Raji (cell line): Measurements from ENCODE around the gene HYAL1.
A peak's percentile ranks its signal among the peaks of the same experiment; 100 is the strongest.

Experiments
- POLR2A ChIP-seq: IDR thresholded peaks from 2 replicates; pipeline ENCODE4 v1.6.1; 2011; ENCODE audit warnings: low read depth, low read length, control low read depth; ENCODE audit not compliant: insufficient read depth

Gene HYAL1

DNA sequence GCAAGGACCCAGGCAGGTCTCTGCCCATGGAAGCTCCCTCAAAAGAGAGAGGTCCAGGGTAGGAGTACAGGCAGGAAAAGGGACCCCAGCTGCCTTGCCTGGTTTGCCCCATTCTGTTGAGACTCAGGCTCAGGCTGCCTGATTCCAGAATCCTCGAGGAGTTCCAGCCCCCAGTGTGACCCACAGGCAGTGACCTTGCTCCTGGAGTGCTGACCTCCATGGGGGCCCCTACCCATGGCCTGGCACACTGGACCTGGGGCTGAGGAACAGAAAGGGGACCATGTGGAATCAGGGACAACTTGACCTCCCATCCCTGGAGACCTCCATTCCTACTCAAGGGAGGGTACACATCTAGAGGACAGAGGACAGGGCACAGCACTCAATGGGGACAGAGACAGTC lies 37.8 kb downstream of the HYAL1 start:
- TF ChIP-seq POLR2A: no peak

DNA sequence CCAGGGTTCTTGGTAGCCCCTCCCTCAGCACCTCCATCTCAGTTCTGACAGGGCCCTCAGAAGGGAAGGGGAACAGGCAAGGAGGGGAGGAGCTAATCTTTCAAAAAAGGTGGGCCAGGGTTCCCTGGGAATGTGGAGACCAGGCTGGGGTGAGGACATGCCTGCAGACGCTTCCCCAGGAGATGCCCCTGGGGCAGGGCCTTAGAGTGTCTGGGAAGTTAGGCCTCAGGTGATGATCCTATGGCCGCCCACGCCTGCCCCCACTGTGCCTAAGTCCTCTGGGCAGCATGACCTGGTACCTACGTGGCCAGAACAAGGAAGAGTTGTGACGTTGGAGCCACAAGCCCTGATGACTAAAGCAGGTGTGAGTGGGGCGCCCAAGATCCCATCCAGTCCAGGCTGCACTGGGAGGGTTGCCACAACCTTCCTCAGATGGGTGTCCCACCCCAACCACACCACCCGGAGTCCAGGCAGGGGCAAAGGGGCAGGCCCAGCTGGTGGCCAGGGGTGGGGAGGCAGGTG lies 38.3 kb downstream of the HYAL1 start:
- TF ChIP-seq POLR2A: no peak

DNA sequence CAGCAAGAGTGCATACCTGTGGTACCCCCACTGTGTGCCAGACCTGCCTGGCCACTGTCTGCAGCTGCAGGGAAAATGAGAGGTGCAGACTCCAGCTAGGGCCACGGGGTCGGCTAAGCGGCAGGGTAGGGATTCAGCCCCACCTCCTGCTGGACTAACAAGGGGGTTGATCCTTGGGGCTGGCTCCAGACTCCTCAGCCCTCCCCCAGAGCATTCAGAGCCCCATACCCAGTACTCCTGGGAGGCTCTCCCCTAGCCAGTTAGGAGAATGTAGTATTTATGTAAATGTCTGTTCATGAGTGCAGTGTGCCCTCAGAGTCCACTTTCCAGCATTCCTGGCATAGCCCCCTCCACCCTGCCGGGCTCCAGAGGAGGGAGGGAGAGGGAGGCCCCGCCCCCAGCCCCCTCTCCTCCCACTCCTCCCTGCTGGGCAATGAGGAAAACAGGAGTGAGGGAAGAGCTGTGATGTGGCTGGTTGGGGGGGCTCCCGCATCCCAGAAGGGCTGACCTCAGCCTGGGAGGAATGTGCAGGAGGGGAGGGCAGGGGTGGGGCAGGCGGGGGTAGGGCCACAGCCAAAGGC lies 38.9 kb downstream of the HYAL1 start:
- no peak for TF ChIP-seq POLR2A

DNA sequence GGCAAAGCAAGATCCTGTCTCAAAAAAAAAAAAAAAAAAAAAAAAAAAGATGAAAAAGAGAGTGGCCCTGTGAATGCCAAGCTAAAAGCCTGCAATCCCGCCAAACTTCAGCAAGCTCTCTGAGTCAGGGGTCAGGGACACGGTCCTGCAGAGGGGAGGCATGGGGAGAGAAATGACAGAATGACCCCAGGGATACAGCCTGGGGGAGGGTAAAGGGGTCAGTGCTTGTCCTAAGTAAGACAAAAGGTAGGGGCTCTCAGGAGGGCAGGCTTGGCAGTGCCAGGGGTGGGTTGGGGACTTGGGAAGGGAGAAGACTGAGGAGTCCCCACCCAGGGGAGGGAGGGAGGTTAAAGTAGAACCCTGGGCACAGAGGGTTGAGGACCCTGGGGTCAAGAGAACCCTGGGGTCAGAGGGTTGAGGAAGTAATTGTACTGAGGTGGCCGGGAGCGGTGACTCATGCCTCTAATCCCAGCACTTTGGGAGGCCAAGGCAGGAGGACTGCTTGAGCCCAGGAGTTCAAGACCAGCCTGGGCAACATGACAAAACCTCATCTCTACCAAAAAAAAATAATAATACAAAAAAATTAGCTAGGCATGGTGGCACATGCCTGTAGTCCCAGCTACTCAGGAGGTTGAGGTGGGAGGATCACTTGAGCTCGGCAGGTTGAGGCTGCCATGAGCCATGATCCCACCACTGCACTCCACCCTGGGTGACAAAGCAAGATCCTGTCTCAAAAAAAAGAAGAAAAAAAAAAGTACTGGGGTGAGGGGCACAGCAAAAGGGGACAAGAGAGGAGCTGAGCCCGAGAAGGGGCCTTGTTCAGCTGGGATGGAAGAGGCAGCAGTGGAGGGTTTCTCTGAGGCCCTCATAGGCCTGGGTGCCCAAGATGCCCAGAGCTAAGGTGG lies 39.6 kb downstream of the HYAL1 start:
- no peak for TF ChIP-seq POLR2A

DNA sequence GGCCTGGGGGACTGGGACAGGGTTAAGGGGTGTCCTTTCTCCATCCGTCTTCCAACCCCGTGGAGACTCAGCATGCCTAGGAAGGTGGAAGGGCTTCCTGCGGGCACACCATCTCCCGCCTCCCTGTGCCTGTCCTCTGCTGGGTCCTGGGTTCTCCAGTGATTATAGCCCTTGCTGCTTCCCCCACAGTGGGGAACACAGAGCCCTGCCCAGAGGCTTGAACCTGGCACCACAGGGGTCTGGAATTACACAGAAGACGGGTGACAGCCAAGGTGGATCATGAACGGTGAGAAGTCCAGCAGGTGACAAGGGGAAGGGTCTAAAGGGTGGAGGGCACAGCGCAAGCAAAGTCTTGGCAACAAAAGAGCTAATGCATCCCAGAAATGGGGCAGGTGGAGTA lies 40.6 kb downstream of the HYAL1 start:
- TF ChIP-seq POLR2A: no peak

DNA sequence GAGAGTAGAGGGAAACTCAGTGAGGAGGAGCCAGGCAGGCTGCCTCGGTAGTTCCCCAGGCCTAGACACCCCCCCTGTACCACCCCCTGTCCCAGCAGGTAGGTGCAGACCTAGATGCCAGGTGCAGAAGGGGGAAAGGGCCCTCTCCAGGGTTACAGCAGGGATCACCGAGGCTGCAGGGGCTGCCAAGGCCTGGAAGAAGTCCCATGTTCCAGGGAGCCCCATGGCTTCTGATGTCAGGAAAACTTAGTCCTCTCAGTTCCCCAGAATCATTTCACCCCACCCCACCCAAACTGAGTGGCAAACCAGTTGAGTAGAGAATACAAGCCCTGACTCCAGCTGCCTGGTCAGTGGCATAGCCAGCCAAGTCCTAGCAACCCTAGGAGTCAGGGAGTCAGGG lies 41.9 kb downstream of the HYAL1 start:
- no peak for TF ChIP-seq POLR2A

DNA sequence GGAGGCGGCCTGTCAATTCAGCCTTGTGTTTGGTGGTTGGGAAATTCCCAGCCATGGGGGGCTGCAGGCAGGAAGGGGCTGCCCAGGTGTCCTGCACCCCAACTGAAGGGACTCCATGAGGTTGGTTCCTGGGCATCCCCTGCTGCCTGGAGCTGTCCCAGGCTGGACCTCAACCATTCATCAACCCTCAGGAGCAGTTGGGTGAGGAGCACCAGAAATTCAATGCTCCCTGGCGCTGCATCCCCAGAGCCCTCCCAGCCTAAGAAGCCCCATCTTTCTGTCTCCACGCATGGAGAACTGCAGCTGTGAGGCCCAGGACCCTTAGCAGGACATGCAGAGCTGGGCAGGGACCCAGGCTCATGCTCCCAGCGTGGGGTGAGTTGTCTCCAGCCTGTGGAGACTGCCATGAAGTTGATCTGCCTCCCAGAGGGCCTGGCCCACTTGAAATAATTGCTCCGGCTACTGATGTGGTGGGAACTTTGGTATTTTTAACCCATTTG lies 42.4 kb downstream of the HYAL1 start:
- TF ChIP-seq POLR2A: no peak

DNA sequence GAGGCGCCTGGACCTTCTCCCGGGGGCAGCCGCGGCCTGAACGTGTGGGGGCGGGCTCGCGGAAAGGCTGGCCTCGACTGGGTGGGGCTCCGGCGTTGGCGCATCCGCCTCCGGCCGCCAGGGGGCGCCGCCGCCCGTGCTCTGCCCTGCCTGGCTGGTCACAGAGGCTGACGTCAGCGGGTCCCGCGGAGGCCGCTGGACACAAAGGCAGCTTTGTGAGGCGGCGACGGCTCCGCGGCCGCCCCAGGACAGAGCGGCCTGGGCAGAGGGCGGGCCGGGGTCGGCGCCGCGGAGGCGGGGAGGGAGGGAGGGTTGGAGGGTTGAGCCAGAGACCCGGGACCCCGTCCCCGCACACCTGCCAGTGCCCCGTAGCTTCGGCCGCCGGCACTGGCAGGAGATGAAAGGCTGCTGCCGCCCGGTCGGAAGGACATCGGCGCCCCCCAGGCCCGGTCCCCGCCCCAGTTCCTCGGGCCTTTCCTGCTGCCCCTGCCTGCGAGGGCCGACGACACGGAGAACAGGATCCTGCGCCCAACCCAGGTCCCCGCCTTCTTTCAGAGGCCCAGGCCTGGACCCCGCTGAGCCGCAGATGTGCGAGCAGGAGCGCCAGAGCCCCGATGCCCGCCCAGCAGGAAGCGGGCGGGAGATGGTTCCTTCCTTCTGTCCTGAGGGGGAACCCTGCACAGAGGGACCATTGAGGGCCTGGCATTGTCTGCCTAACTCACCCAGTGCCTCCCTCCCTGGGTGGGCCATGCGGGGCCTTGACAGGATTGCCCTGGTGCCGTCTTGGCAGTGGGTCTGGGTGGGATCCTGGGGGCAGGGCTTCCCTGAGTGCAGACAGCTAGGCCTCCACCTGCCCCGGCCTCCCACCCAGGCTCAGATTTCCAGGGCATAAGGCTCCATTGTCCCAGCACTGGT lies 43.1 kb downstream of the HYAL1 start:
- TF ChIP-seq POLR2A: peak; percentile 29; the same call in 1 of the 2 replicates

DNA sequence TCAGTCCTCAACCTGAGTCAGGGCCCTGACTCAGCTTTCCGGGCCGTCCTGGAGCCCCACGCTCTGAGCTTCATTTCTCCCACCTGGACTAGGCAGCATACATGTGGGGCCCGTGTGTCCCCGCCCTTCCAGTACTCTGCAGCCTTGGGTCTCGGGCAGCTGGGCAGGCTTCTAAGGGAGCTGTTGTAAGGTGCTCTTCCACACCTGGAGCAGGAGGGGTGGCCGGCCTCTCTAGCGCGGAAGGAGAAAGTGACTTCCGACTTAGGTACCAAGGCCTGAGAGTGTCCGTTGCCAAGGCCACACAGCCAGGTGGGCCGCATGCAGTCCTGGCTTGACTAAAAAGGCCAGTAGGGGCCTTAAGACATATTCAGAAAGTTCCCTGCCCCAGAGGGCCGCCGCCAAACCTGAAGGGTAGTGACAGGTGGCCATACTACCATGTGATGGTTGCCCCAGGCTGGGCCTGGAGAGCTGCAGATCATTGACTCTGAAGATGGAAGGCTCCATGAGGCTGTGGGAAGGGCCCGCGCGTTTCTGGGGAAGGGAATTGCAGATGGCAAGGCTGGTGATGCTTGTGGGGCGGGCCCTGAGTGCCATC lies 43.8 kb downstream of the HYAL1 start:
- no peak for TF ChIP-seq POLR2A

DNA sequence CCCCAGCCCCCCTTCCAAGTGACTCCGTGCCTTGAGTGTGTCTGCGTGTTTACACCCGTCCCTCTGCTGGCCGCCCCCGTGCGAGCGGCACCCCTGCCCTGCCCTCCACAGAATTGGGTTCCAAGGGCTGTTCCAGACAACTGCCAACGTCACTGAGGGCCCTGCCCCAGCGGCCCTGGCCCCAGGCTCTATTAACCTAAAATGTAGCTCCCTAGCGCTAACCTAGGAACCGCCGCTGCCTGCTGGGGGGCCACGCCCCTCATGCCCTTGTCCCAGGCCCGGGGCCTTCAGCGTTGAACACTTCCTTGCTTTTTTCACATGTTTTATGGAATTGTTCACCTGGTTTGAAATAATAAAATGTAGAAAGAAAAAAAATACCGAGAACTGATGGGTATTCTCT lies 44.4 kb downstream of the HYAL1 start:
- TF ChIP-seq POLR2A: no peak

DNA sequence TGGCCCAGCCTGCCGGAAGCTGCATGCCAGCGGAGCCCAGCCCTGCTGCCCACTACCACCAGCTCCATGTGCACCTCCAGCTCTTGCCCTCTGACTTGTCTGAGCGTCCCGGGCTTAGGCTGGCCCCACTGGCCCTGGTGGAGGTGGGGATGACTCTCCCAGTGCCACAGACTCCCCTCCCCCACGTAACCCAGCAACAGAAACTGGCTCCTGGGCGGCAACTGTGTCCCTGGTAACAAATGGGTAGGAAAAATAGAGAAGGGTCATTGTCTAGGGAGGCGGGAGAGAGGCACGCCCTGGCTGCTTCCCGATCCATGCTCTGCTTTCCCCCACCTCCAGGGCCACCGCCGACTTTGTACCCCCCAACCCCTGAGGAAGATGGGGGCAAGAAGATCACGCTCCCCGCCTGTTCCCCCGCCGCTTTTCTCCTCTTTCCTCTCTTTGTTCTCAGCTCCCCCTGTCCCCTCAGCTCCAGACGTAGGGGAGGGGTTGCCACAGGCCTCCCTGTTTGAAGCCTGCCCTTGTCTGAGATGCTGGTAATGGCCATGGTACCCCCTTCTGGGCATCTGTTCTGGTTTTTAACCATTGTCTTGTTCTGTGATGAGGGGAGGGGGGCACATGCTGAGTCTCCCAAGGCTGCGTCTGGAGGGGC lies 45.2 kb downstream of the HYAL1 start:
- no peak for TF ChIP-seq POLR2A

DNA sequence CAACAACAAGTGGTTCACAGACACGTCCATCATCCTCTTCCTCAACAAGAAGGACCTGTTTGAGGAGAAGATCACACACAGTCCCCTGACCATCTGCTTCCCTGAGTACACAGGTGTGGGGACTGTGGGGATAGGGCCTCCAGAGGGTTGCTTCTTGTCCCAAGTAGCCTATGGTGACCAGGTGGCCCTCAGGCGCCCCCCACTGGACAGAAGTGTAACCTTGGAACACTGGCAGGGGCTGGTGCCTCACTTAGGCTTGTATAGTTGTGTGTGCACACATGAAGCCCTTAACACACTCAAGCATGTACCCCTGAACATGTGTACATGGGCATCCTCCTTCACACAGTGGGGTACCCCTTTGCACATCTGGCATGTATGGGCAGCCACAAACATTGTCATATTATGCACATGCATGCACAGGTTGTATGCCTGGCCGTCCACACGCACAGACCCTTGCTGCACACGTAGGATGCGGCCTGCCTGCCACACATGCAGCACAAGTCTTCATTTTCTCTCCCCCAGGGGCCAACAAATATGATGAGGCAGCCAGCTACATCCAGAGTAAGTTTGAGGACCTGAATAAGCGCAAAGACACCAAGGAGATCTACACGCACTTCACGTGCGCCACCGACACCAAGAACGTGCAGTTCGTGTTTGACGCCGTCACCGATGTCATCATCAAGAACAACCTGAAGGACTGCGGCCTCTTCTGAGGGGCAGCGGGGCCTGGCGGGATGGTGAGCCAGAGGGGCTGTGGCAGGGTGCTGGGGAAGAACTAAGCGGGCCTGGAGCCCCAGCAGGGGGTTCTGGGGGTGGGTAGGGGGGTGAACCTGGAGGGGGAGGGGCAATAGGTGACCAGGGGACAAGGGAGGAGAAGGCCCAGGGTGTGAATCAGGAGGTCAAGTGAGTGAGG lies 46.1 kb downstream of the HYAL1 start:
- no peak for TF ChIP-seq POLR2A

DNA sequence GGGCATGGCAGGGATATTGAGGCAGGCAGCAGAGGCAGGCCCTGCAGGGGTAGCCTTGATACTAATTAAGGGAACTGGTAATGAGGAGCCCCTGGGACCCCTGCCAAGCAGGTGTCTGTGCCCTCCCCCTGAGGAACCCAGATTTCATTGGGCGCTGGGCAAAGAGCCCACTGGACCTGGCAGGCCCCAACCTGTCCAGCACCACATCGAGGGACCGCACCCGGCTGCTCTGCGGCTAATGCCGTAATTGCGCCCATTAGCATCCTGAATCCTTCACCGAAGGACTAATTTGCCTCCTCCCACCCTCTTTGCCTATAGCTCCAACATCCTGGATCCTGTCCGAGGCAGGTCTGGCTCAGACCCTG lies 48.1 kb downstream of the HYAL1 start:
- TF ChIP-seq POLR2A: no peak
